Activated CD4-positive, alpha-beta T cell treated with anti-CD3 and anti-CD28 coated beads for 36 hours (primary cell): ENCODE data around the gene CIAO2B. TPM values are rescaled to one million over a fixed set of nuclear protein-coding genes. Genes with fewer than 3 reads are reported as not detected.
"Not testable (repeated sequence)": the region's sequence is repeated elsewhere in the genome, so short reads cannot be mapped to it uniquely, and the experiment has no call there.

Experiments
- ATAC-seq: fragments of 200-7000 bp; cut with Tn5 transposase; one replicate; pipeline ENCODE4 v1.10.0; 2021; ENCODE audit warnings: mild to moderate bottlenecking, moderate library complexity
- CTCF ChIA-PET: fragments of 350-600 bp; sonication (Branson Sonifier 250); formaldehyde crosslinking; loops from one replicate; lab custom pipeline; 2021; ENCODE audit warnings: antibody characterized with exemption; lab: Charles Lee
- POLR2A ChIA-PET: fragments of 350-600 bp; sonication (Branson Sonifier 250); formaldehyde crosslinking; loops from one replicate; lab custom pipeline; 2021; ENCODE audit warnings: antibody characterized with exemption, inconsistent platforms; lab: Charles Lee
- DNase-seq: peaks from one replicate; pipeline ENCODE4 v3.0.0-alpha.2; 2020
- H3K27ac Mint-ChIP-seq: one replicate; pipeline ENCODE4 v1.8.0; 2021; ENCODE audit warnings: mixed read lengths
- H3K27me3 Mint-ChIP-seq: one replicate; pipeline ENCODE4 v1.8.0; 2021; ENCODE audit warnings: mixed read lengths
- H3K36me3 Mint-ChIP-seq: one replicate; pipeline ENCODE4 v1.8.0; 2021; ENCODE audit warnings: low read depth, mixed read lengths
- H3K4me1 Mint-ChIP-seq: one replicate; pipeline ENCODE4 v1.8.0; 2021; ENCODE audit warnings: mixed read lengths
- H3K4me3 Mint-ChIP-seq: one replicate; pipeline ENCODE4 v1.8.0; 2021; ENCODE audit warnings: mild to moderate bottlenecking, moderate library complexity, mixed read lengths
- H3K9me3 Mint-ChIP-seq: one replicate; pipeline ENCODE4 v1.8.0; 2021; ENCODE audit warnings: low read depth, mixed read lengths
- intact Hi-C, 2 experiments: fragments of 100-400 bp; cut with DNase I in 1 of 2; cut with micrococcal nuclease in 1 of 2; formaldehyde crosslinking; loops; one replicate each; pipeline versions ENCODE4 v1.14.2 to v1.15.1; 2022 to 2024; cut with DNase I, micrococcal nuclease
- total RNA-seq, 2 experiments: library from RNA; stranded (reverse); gene quantifications; one replicate each; pipeline ENCODE4 v1.2.3, GENCODE V29; 2021

The CIAO2B gene
- total RNA-seq, 2 experiments from 2014 or later, result 171 to 186 TPM

GRCh38 chr16:66903544-66904427 lies 30.4 kb downstream of the CIAO2B start:
- H3K27me3 Mint-ChIP-seq, result no peaks in the 10 kb centered on the region
- no peaks in the 10 kb centered on the region for H3K36me3 Mint-ChIP-seq
- no peak for ATAC-seq
- intact Hi-C loops, result no loop called here
- no peaks in the 10 kb centered on the region for H3K9me3 Mint-ChIP-seq
- no peak for DNase-seq
- POLR2A ChIA-PET, result no interaction called here
- CTCF ChIA-PET, result interaction anchor here (0.6 to 2.2 kb wide), 4 partner anchors 9 to 57 kb away, joined by 3 to 9 read pairs (median 4); no protein-coding TSS in a partner anchor
- no peak overlapping the region for H3K27ac Mint-ChIP-seq
- no peak overlapping the region for H3K4me3 Mint-ChIP-seq
- H3K4me1 Mint-ChIP-seq, result peaks cover 6% of the 10 kb centered on the region

DNA sequence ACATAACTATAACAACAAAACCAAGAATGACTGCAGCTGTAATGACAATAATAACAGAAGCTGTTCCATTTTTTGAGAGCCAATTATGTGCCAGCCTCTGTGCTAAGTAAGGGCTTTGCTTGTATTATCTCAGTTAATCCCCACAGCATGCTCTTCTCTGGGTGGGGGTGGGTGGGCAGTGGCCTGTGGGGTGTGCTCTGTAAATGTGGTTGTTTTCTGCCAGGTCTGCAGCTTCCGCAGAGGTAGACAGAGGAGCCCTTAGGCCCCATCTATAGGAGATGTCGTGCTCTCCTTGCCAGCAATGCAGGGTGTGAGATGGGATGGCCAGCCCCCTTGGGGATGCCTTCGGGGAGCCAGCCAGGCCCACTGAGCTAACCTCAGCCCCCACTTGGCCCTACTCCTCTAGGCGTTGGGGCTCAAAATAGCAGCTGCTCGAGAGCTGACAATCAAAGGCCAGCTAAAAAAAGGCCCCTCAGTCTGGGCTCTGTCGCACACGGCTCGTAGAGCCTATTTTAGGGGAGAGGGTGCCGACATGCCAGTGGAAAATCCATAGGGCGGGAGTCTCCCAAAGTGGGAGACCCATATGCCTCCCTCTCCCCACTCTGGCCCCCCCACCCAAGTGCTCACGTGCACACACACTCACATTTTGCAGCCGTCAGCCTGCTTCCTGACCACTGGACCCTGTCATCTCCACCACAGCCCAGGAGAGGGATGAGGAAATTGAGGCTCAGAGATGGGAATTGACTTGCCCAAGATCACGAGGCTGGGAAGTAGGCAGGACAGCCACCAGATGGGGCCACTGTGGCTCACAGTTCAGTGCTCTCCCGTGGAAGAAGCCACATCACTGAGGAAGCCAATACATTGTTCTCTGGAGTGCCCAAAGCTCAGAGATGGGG lies 31.3 kb downstream of the CIAO2B start:
- Mint-ChIP-seq H3K4me3 (no peak overlapping the region), H3K36me3 (no peaks in the 10 kb centered on the region), H3K27me3 (no peaks in the 10 kb centered on the region), H3K9me3 (no peaks in the 10 kb centered on the region), H3K27ac (no peak overlapping the region), H3K4me1 (peaks cover 6% of the 10 kb centered on the region)
- intact Hi-C loops, result no loop called here
- DNase-seq (no peak), ATAC-seq (no peak)
- ChIA-PET POLR2A (no interaction called here), CTCF (interaction anchor here (1.2 to 2.2 kb wide), 3 partner anchors 10 to 58 kb away, joined by 3 to 9 read pairs (median 5); no protein-coding TSS in a partner anchor)

- CTCF ChIA-PET, result interaction anchor here (0.5 to 1.2 kb wide), 3 partner anchors 21 to 283 kb away, joined by 3 to 5 read pairs (median 3); no protein-coding TSS in a partner anchor
- H3K36me3 Mint-ChIP-seq, result no peaks in the 10 kb centered on the region
- H3K27ac Mint-ChIP-seq, result no peak overlapping the region
- no peaks in the 10 kb centered on the region for H3K9me3 Mint-ChIP-seq
- DNase-seq (no peak), ATAC-seq (no peak)
- intact Hi-C loops, result no loop called here
- H3K27me3 Mint-ChIP-seq, result no peaks in the 10 kb centered on the region
- H3K4me1 Mint-ChIP-seq, result peaks cover 6% of the 10 kb centered on the region
- H3K4me3 Mint-ChIP-seq, result no peak overlapping the region
- POLR2A ChIA-PET, result no interaction called here
These were observed 32.6 kb downstream of the CIAO2B start for GRCh38 chr16:66901626-66902025.

DNA sequence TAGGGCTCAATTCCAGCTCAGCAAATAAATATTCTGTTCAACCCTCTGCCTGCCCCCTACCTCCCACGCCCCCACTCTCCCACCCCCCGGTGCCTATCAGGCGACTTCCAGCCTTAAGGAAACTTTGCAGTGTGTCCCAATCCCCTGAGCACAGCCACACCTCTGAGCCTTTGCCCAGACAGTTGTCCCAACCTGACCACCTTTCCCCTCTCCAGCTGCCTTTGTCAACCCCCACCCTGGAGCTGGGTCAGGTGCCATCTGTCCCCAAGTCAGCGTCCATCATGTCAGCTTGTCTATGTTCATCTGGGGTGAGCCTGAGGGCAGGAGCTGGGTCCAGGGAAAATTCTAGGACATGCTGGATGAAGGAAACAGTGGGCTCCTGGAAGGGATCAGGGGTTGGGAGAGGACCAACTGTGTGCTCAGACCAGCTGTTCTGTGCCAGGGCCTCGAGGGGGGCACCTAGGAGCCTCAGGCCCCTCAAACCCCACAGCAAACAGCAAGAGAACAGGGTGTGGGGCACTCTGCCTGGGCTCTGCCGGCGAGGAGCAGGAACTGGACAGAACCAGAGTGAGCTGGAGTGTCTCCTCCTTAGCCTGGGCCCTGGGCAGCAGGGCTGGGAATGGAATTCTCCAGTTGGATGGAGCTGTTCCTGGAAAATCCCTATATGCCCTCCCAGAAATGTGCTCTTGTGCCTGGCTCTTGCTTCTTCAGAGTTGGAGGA lies 33.3 kb downstream of the CIAO2B start:
- CTCF ChIA-PET, result interaction anchor here (0.5 to 1.3 kb wide), 6 partner anchors 11 to 284 kb away, joined by 3 to 5 read pairs (median 3); partner anchors contain the start of gene CIAO2B
- Mint-ChIP-seq H3K27ac (no peak overlapping the region), H3K36me3 (peaks cover 1% of the 10 kb centered on the region), H3K27me3 (no peaks in the 10 kb centered on the region), H3K9me3 (no peaks in the 10 kb centered on the region), H3K4me3 (no peak overlapping the region), H3K4me1 (peaks cover 2% of the 10 kb centered on the region)
- POLR2A ChIA-PET, result no interaction called here
- ATAC-seq (no peak), DNase-seq (no peak)
- intact Hi-C loops, result no loop called here

DNA sequence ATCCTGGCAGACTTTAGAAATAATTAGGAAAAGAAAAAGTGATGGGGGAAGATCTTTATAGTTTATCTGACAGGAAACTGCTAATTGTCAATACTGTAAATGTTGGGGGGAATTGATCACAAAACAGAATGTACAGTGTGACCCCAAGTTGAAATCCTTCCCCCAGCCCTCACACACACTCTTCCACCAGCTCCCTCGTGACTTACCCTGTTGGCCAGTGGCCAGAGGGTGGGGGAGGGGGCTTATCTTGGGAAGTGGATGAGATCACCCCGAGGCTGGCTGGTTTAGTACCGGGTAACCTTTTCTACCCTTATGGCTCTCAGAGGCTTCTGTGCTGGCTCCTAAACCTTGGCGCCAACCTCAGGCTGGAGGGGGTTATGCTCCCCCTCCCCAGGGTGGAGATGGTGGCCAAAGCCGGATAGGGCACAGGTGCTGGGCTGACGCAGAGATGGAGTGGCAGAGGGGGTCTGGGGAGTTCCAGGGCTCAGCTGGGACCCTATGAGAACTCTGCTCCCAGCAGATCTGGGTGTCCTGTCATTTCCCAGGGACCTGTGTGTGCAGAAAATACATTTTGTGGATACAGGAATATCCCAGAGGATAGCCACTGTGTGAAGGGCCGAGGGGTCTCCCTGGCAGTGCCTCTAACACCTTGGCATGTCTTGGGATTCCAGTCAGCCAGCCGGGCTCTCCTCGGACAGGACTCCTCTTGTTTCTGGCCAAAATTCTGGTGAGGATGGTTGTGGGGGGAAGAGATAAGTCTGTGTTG lies 34.1 kb downstream of the CIAO2B start:
- Mint-ChIP-seq H3K4me1 (no peaks in the 10 kb centered on the region), H3K36me3 (peaks cover 4% of the 10 kb centered on the region), H3K27ac (no peak overlapping the region), H3K4me3 (no peak overlapping the region), H3K9me3 (no peaks in the 10 kb centered on the region), H3K27me3 (no peaks in the 10 kb centered on the region)
- ChIA-PET POLR2A (interaction anchor here (0.6 kb wide), 1 partner anchor 18 kb away, joined by 4 read pairs; no protein-coding TSS in a partner anchor), CTCF (interaction anchor here (0.7 to 1.3 kb wide), 4 partner anchors 11 to 239 kb away, joined by 3 to 5 read pairs (median 4); partner anchors contain the start of gene CIAO2B)
- no peak for ATAC-seq
- intact Hi-C loops, result no loop called here
- no peak for DNase-seq

- Mint-ChIP-seq H3K4me1 (no peaks in the 10 kb centered on the region), H3K36me3 (peaks cover 4% of the 10 kb centered on the region), H3K4me3 (no peak overlapping the region), H3K27me3 (no peaks in the 10 kb centered on the region), H3K27ac (no peak overlapping the region), H3K9me3 (no peaks in the 10 kb centered on the region)
- ChIA-PET CTCF (interaction anchor here (0.7 to 1.2 kb wide), 3 partner anchors 12 to 240 kb away, joined by 3 to 4 read pairs (median 3); partner anchors contain the start of gene PDP2), POLR2A (interaction anchor here (0.6 kb wide), 1 partner anchor 18 kb away, joined by 4 read pairs; no protein-coding TSS in a partner anchor)
- intact Hi-C loops, result no loop called here
- DNase-seq (no peak), ATAC-seq (no peak)
These were observed 34.8 kb downstream of the CIAO2B start for GRCh38 chr16:66899310-66899944.

DNA sequence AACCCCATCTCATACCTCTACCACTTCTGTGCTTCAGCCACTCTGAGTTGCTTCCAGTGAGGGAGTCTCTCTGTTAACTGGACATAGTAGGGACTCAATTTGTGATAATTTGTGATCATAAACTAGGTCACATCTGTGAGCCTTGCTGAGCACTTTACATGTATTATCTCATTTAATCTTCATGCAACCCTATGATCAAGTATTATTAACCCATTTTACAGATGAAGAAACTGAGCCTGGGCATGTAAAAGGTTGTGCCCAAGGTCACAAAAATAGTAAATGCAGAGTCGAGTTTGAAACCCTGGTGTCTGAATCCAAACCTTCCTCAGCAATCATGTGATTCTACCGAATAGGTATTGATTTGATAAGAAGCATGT lies 35.3 kb downstream of the CIAO2B start:
- H3K36me3 Mint-ChIP-seq, result peaks cover 4% of the 10 kb centered on the region
- H3K4me1 Mint-ChIP-seq, result no peaks in the 10 kb centered on the region
- DNase-seq, result no peak
- intact Hi-C loops, result no loop called here
- no peak overlapping the region for H3K4me3 Mint-ChIP-seq
- H3K27ac Mint-ChIP-seq, result no peak overlapping the region
- POLR2A ChIA-PET, result interaction anchor here (1.1 kb wide), 1 partner anchor 28 kb away, joined by 3 read pairs; no protein-coding TSS in a partner anchor
- no peak for ATAC-seq
- CTCF ChIA-PET, result interaction anchor here (1.0 to 1.2 kb wide), 3 partner anchors 12 to 50 kb away, joined by 3 to 4 read pairs (median 3); partner anchors contain the start of gene PDP2
- no peaks in the 10 kb centered on the region for H3K9me3 Mint-ChIP-seq
- no peaks in the 10 kb centered on the region for H3K27me3 Mint-ChIP-seq

DNA sequence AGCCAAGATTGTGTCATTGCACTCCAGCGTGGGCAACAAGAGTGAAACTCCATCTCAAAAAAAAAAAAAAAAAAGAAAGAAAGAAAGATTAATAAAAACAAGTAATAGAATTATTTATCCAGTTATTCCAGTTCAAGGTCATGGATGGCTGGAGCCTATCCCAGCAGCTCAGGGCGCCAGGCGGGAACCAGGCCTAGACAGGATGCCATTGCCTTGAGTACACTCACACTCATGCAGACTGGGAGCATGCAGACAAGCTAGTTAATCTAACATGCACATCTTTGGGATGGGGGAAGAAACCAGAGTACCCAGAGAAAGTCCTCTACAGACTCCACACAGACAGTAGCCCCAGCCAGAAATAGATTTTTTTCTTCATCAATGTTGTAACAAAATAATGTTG lies 36.0 kb downstream of the CIAO2B start:
- Mint-ChIP-seq H3K9me3 (no peaks in the 10 kb centered on the region), H3K27ac (no peak overlapping the region), H3K4me3 (no peak overlapping the region), H3K27me3 (no peaks in the 10 kb centered on the region), H3K36me3 (peaks cover 4% of the 10 kb centered on the region), H3K4me1 (peaks cover under 1% of the 10 kb centered on the region)
- DNase-seq (no peak), ATAC-seq (no peak)
- POLR2A ChIA-PET, result interaction anchor here (1.1 kb wide), 1 partner anchor 29 kb away, joined by 3 read pairs; no protein-coding TSS in a partner anchor
- intact Hi-C loops, result no loop called here
- CTCF ChIA-PET, result interaction anchor here (1.0 to 1.3 kb wide), 4 partner anchors 8 to 51 kb away, joined by 3 to 6 read pairs (median 4); partner anchors contain the start of gene PDP2

DNA sequence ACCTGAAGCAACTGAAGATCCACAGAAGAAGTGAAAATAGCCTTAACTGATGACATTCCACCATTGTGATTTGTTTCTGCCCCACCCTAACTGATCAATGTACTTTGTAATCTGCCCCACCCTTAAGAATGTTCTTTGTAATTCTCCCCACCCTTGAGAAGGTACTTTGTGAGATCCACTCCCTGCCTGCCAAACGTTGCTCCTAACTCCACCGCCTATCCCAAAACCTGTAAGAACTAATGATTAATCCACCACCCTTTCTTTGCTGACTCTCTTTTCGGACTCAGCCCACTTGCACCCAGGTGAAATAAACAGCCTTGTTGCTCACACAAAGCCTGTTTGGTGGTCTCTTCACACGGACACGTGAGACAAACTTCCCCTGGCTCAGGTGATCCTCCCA lies 37.5 kb downstream of the CIAO2B start:
- H3K9me3 Mint-ChIP-seq, POLR2A ChIA-PET, H3K27ac Mint-ChIP-seq, H3K4me1 Mint-ChIP-seq, H3K36me3 Mint-ChIP-seq, H3K27me3 Mint-ChIP-seq, ATAC-seq, DNase-seq, H3K4me3 Mint-ChIP-seq, intact Hi-C loops: not testable (repeated sequence)
- CTCF ChIA-PET, result interaction anchor here (0.7 to 2.7 kb wide), 3 partner anchors 16 to 66 kb away, joined by 3 to 12 read pairs (median 9); partner anchors contain the start of genes NAE1 and PDP2
